ENCODE data around the gene CCDC69.

DNA sequence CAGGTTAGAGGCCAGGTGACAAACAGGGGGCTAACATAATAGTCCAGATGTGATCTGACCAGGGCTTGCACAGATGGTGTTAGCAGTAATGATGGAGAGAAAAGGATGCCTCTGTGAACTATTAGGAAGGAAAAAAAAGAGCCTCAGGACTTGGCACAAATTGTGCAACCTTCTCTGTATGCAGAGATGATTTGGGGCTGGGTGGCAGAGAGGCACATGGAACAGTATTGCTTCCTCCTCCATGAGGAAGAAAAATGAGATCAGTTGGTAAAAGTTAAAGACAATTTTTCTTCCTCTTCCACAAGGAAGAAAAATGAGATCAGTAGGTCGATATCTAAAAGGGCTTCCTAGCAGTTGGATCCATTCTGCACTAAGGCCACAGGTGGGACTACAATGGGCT lies 52.4 kb downstream of the CCDC69 start:
- TF ChIP-seq CTCF (IDR thresholded peaks at IDR 0.05): no peak
- TF ChIP-seq ZNF302 (CRISPR knock-in tag; IDR thresholded peaks at IDR 0.05): no peak
- TF ChIP-seq EP300 (IDR thresholded peaks at IDR 0.05): no peak
- no peak for TF ChIP-seq POLR2A (IDR thresholded peaks at IDR 0.05; ENCODE audit: low read length)
- TF ChIP-seq RAD21 (conservative IDR thresholded peaks at IDR 0.05 in 1 of 2, IDR thresholded peaks at IDR 0.05 in 1 of 2): no peak
- TF ChIP-seq RCOR1 (IDR thresholded peaks at IDR 0.05; ENCODE audit: low read depth, low read length): no peak
- no peak for TF ChIP-seq ELK1 (IDR thresholded peaks at IDR 0.05; ENCODE audit: low read depth, low read length)
- TF ChIP-seq MAX (IDR thresholded peaks at IDR 0.05): no peak
- TF ChIP-seq NFE2L2 (conservative IDR thresholded peaks at IDR 0.05; ENCODE audit: low read length): no peak
- no peak for TF ChIP-seq ESRRA (IDR thresholded peaks at IDR 0.05; ENCODE audit: borderline replicate concordance, low read length)
